ENCODE measurements around the gene CRACR2A. TPM values are rescaled to one million over a fixed set of nuclear protein-coding genes. Genes with fewer than 3 reads are reported as not detected.

Gene CRACR2A
- total RNA-seq, 1 donor from 2014 or later: 0.82 TPM

DNA sequence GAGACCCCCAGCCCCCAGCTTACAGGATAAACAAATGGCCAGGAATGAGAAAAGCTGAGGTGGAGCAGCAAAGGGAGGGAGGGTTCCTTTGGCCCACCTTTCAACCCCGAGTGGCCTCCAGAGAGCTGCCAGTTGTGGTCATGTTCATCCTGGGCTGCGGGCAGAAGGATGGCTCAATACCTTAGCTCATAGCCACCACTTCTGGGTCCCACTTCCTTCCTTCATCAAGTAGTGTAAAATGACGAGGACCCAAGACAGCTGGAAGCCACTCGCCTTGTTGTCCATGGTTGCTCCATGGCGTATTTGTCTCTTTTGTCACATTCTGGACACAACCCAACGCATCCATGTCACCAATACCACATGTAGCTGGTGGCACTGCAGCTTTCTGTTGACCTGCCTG, 24.2 kb downstream of the CRACR2A start:
- Mint-ChIP-seq H3K9me3 (ENCODE audit: low read depth) (no peaks in the 10 kb centered on the region), H3K4me1 (ENCODE audit: low read depth) (no peaks in the 10 kb centered on the region), H3K4me3 (ENCODE audit: unreplicated experiment) (no peak overlapping the region), H3K36me3 (ENCODE audit: low read depth) (no peaks in the 10 kb centered on the region), H3K27me3 (ENCODE audit: low read depth) (peaks cover 8% of the 10 kb centered on the region), H3K27ac (ENCODE audit: unreplicated experiment) (no peak overlapping the region)
- TF ChIP-seq, protein P1, sequence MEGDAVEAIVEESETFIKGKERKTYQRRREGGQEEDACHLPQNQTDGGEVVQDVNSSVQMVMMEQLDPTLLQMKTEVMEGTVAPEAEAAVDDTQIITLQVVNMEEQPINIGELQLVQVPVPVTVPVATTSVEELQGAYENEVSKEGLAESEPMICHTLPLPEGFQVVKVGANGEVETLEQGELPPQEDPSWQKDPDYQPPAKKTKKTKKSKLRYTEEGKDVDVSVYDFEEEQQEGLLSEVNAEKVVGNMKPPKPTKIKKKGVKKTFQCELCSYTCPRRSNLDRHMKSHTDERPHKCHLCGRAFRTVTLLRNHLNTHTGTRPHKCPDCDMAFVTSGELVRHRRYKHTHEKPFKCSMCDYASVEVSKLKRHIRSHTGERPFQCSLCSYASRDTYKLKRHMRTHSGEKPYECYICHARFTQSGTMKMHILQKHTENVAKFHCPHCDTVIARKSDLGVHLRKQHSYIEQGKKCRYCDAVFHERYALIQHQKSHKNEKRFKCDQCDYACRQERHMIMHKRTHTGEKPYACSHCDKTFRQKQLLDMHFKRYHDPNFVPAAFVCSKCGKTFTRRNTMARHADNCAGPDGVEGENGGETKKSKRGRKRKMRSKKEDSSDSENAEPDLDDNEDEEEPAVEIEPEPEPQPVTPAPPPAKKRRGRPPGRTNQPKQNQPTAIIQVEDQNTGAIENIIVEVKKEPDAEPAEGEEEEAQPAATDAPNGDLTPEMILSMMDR (IDR thresholded peaks at IDR 0.05): no peak
- no peak for DNase-seq (ENCODE audit: low spot score)

DNA sequence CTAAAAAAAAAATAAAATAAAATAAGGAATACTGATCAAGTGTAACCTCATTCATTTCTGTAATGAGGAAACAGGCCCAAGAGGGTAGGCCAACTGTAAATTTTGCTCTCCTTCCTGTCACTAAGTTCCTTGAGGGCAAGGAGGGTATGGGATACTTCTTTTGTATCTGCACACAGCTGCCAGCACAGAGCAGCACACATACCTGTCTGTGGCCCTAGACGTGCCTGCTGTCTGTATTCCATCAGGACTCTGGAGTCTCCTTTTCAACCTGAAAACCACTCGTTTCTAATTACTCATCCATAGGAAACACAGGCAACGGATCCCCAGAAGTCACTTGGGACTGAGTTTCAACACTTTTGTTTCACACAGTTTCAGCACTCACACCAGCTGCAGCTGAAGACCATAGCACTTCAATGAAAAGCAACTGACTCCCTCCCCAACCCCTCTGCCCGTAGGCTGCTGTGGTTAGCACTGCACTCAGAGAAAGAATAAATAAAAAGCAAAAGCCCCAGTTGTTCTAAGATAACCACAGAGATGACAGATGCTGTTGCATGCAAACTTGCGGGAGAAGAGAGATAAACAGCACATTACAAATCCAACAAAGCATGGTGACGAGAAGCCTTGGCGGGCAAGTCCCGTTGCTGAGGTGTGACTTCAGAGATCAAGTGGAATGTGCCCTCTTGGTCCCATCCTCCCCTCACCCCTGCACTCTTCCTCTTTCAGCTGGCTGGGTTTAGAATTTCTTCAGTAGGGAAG, 24.9 kb downstream of the CRACR2A start:
- Mint-ChIP-seq H3K27me3 (ENCODE audit: low read depth) (peaks cover 8% of the 10 kb centered on the region), H3K4me1 (ENCODE audit: low read depth) (no peaks in the 10 kb centered on the region), H3K9me3 (ENCODE audit: low read depth) (no peaks in the 10 kb centered on the region), H3K4me3 (ENCODE audit: unreplicated experiment) (no peak overlapping the region), H3K27ac (ENCODE audit: unreplicated experiment) (no peak overlapping the region), H3K36me3 (ENCODE audit: low read depth) (no peaks in the 10 kb centered on the region)
- TF ChIP-seq, protein P1 (IDR thresholded peaks at IDR 0.05): no peak
- DNase-seq (ENCODE audit: low spot score): no peak

DNA sequence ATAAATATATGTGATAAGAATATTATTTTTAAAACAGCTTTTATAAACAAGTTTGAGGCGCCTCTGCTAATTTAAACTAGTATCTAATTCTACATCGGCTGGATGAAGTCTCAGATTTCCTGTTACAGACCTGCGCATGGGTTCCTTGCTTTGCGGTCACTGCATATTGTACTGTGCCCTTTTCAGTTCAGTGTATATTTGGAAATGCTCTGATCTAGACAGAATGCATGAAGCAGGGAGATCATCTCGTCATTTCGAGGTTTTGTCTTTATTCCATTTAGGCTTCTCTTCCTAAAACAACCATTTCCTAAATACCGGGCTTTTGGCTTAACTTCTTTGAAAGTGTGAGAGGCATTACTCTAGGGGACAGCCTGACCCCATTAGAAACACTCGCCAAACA, 25.6 kb downstream of the CRACR2A start:
- Mint-ChIP-seq H3K4me3 (ENCODE audit: unreplicated experiment) (no peak overlapping the region), H3K27me3 (ENCODE audit: low read depth) (peaks cover 8% of the 10 kb centered on the region), H3K27ac (ENCODE audit: unreplicated experiment) (no peak overlapping the region), H3K9me3 (ENCODE audit: low read depth) (no peaks in the 10 kb centered on the region), H3K4me1 (ENCODE audit: low read depth) (no peaks in the 10 kb centered on the region), H3K36me3 (ENCODE audit: low read depth) (no peaks in the 10 kb centered on the region)
- TF ChIP-seq, protein P1 (IDR thresholded peaks at IDR 0.05): no peak
- DNase-seq (ENCODE audit: low spot score): no peak

DNA sequence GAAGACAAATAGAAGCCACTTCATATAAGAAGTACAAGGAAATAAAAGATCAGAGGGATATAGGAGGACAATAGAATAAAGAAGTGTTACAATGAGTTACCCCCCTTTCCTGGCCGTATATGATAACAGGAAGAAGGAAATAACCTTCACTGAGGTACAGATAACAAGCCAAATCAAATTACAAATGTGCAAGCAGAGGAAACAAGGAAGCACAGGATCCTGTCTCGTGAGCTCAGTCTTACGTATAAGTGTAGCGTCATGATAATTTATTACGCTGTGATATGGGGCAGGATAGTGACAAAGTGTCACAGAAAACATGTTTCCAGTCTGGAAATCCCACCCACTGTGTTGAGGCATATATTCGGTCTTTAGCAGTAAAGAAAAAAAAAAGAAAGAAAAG, 26.5 kb downstream of the CRACR2A start:
- Mint-ChIP-seq H3K4me3 (ENCODE audit: unreplicated experiment) (no peak overlapping the region), H3K27me3 (ENCODE audit: low read depth) (peaks cover 10% of the 10 kb centered on the region), H3K4me1 (ENCODE audit: low read depth) (no peaks in the 10 kb centered on the region), H3K36me3 (ENCODE audit: low read depth) (no peaks in the 10 kb centered on the region), H3K9me3 (ENCODE audit: low read depth) (peaks cover 3% of the 10 kb centered on the region), H3K27ac (ENCODE audit: unreplicated experiment) (no peak overlapping the region)
- DNase-seq (ENCODE audit: low spot score): no peak
- TF ChIP-seq, protein P1 (IDR thresholded peaks at IDR 0.05): no peak

DNA sequence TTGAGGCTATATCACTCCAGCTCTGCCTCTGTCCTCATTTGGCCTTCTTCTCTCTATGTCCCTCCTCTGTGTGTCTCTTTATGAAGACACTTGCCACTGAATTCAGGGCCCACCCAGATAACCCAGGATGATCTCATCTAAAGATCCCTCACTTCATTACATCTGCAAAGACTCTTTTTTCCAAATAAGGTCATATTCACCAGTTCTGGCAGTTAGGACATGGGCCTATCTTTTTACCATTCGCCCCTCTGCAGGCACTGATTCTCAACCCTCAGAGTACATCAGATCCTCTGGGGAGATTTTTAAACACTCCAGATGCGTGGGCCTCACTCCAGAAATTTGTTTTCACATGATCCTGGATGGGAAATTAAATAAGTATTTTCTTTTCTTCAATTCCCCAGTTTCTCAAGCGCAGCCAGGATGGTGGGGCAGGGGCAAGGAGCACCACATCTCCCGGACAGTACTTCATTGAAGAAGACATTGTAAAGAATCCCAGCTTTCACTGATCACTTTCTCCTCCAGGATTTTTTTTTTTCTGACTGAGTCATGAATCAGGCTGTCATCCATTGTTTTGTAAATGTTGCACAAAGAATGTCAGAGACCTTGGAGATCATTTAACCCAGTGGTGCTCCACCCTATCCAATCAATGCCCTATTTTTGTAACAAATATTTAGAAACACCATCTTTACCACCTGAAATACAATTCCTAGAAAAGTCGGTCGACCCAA, 27.4 kb downstream of the CRACR2A start:
- Mint-ChIP-seq H3K4me3 (ENCODE audit: unreplicated experiment) (no peak overlapping the region), H3K9me3 (ENCODE audit: low read depth) (peaks cover 3% of the 10 kb centered on the region), H3K36me3 (ENCODE audit: low read depth) (no peaks in the 10 kb centered on the region), H3K27me3 (ENCODE audit: low read depth) (peaks cover 16% of the 10 kb centered on the region), H3K27ac (ENCODE audit: unreplicated experiment) (no peak overlapping the region), H3K4me1 (ENCODE audit: low read depth) (no peaks in the 10 kb centered on the region)
- DNase-seq (ENCODE audit: low spot score): no peak
- TF ChIP-seq, protein P1 (IDR thresholded peaks at IDR 0.05): no peak
